BJ (cell line): ENCODE results near the gene SGK2. TPM values are rescaled to one million over a fixed set of nuclear protein-coding genes. Genes with fewer than 3 reads are reported as not detected.

ENCODE experiments used
- CTCF ChIA-PET: fragments of 350-600 bp; formaldehyde crosslinking; extraction: SDS; loops from one replicate; lab custom pipeline; 2021; ENCODE audit warnings: antibody characterized with exemption, inconsistent platforms; lab: Yijun Ruan, JAX
- POLR2A ChIA-PET: fragments of 300-600 bp; sonication (Branson Sonifier 250); formaldehyde crosslinking; extraction: SDS; loops from one replicate; lab custom pipeline; 2021; ENCODE audit warnings: antibody characterized with exemption; lab: Charles Lee
- DNase-seq: peaks from one replicate; pipeline ENCODE4 v3.0.0-alpha.2; 2011; ENCODE audit warnings: low read depth
- H3K27me3 ChIP-seq: 2 replicates; pipeline ENCODE4 v1.6.0; 2011; ENCODE audit warnings: low read length; ENCODE audit not compliant: control insufficient read depth, insufficient read depth
- H3K36me3 ChIP-seq: 2 replicates; pipeline ENCODE4 v1.5.1; 2011; ENCODE audit warnings: low read length; ENCODE audit not compliant: control insufficient read depth, insufficient read depth
- H3K4me3 ChIP-seq: 2 replicates; pipeline ENCODE4 v1.5.1; 2011; ENCODE audit warnings: low read depth, mild to moderate bottlenecking, control low read depth, low read length
- polyA plus RNA-seq: library from polyadenylated mRNA; depleted of rRNA; stranded (reverse); fragments of >200 nt; gene quantifications from 2 replicates; pipeline ENCODE4 v1.2.3, GENCODE V29; 2011
- TF ChIP-seq, protein P1 (sequence below): IDR thresholded peaks from 2 replicates; pipeline ENCODE4 v1.5.1; 2011; ENCODE audit warnings: low read depth, mild to moderate bottlenecking, control low read depth, inconsistent platforms, low read length, moderate library complexity; ENCODE audit not compliant: insufficient read depth

The SGK2 gene
- polyA plus RNA-seq, 1 experiment: 0.16 TPM

- Histone ChIP-seq H3K27me3 (no peaks in the 10 kb centered on the region), H3K36me3 (no peaks in the 10 kb centered on the region; the same call in 1 of the 2 replicates), H3K4me3 (no peak overlapping the region)
- TF ChIP-seq, protein P1, sequence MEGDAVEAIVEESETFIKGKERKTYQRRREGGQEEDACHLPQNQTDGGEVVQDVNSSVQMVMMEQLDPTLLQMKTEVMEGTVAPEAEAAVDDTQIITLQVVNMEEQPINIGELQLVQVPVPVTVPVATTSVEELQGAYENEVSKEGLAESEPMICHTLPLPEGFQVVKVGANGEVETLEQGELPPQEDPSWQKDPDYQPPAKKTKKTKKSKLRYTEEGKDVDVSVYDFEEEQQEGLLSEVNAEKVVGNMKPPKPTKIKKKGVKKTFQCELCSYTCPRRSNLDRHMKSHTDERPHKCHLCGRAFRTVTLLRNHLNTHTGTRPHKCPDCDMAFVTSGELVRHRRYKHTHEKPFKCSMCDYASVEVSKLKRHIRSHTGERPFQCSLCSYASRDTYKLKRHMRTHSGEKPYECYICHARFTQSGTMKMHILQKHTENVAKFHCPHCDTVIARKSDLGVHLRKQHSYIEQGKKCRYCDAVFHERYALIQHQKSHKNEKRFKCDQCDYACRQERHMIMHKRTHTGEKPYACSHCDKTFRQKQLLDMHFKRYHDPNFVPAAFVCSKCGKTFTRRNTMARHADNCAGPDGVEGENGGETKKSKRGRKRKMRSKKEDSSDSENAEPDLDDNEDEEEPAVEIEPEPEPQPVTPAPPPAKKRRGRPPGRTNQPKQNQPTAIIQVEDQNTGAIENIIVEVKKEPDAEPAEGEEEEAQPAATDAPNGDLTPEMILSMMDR: no peak
- ChIA-PET POLR2A (no interaction called here), CTCF (interaction anchor here (0.7 to 6.8 kb wide), 6 partner anchors 9 to 580 kb away, joined by 3 to 119 read pairs (median 9); no protein-coding TSS in a partner anchor)
- DNase-seq: no peak
Observed at GRCh38 chr20:43536041-43536816, 22.6 kb upstream of the SGK2 start.

- ChIA-PET CTCF (interaction anchor here (0.8 to 6.8 kb wide), 12 partner anchors 8 to 562 kb away, joined by 3 to 119 read pairs (median 6); no protein-coding TSS in a partner anchor), POLR2A (no interaction called here)
- TF ChIP-seq, protein P1: no peak
- no peaks in the 10 kb centered on the region for H3K27me3 ChIP-seq
- no peaks in the 10 kb centered on the region; the same call in 1 of the 2 replicates for H3K36me3 ChIP-seq
- no peak for DNase-seq
- no peak overlapping the region for H3K4me3 ChIP-seq
Observed at GRCh38 chr20:43536817-43537440, 21.9 kb upstream of the SGK2 start.

- POLR2A ChIA-PET: interaction anchor here (0.6 kb wide), 1 partner anchor 155 kb away, joined by 3 read pairs; no protein-coding TSS in a partner anchor
- no peak for DNase-seq
- Histone ChIP-seq H3K27me3 (no peaks in the 10 kb centered on the region), H3K36me3 (no peaks in the 10 kb centered on the region; the same call in 1 of the 2 replicates), H3K4me3 (no peak overlapping the region)
- CTCF ChIA-PET: interaction anchor here (0.6 to 6.8 kb wide), 59 partner anchors 8 to 561 kb away, joined by 3 to 119 read pairs (median 4); partner anchors contain the start of genes IFT52 and SGK2
- TF ChIP-seq, protein P1: peak; percentile 96
Observed at GRCh38 chr20:43537921-43538877, 20.6 kb upstream of the SGK2 start.

- DNase-seq: no peak
Observed at GRCh38 chr20:43538878-43539700, 19.7 kb upstream of the SGK2 start.

More at GRCh38 chr20:43538878-43539700, 19.7 kb upstream of the SGK2 start:
- no peaks in the 10 kb centered on the region for H3K27me3 ChIP-seq
- no peaks in the 10 kb centered on the region; the same call in 1 of the 2 replicates for H3K36me3 ChIP-seq
- no peak overlapping the region for H3K4me3 ChIP-seq
- POLR2A ChIA-PET: no interaction called here
- TF ChIP-seq, protein P1: no peak
- CTCF ChIA-PET: interaction anchor here (0.6 to 6.8 kb wide), 27 partner anchors 7 to 555 kb away, joined by 3 to 119 read pairs (median 5); partner anchors contain the start of genes IFT52 and SGK2
